MM.1S (cell line): ENCODE results near the gene TGFBR2.

ENCODE experiments used
- CTCF ChIP-seq: fragments of 300-600 bp; sonication (generic); IDR thresholded peaks from 2 replicates; pipeline ENCODE4 v1.5.1; 2016; ENCODE audit warnings: antibody characterized with exemption, low read length, mixed read lengths
- EZH2 ChIP-seq: fragments of 300-600 bp; sonication (generic); optimal IDR thresholded peaks from 2 replicates; pipeline ENCODE3; 2017; ENCODE audit warnings: low read depth, mild to moderate bottlenecking, antibody characterized with exemption, low read length, mixed read lengths
- EZH2phosphoT487 ChIP-seq: fragments of 300-600 bp; sonication (generic); IDR thresholded peaks from 2 replicates; pipeline ENCODE4 v1.6.1; 2018; ENCODE audit warnings: antibody characterized with exemption, low read length

- TF ChIP-seq EZH2 (no peak), CTCF (no peak), EZH2phosphoT487 (no peak)
Measured at GRCh38 chr3:30702038-30702827, 95.8 kb downstream of the TGFBR2 start.
